Keratinocyte (primary cell): ENCODE measurements around the gene DHPS. TPM values are rescaled to one million over a fixed set of nuclear protein-coding genes. Genes with fewer than 3 reads are reported as not detected.

Experiments used
- DNase-seq: peaks from one replicate; pipeline ENCODE4 v3.0.0-alpha.2; 2011; ENCODE audit warnings: low read depth, missing footprints, low spot score
- FAIRE-seq: peaks from 2 replicates; lab custom pipeline; 2011; peaks lifted over from hg19 to GRCh38; lab: Jason Lieb, UNC
- H2AFZ ChIP-seq: 2 replicates; pipeline ENCODE4 v1.6.0; 2012; ENCODE audit warnings: low read length, control low read depth, inconsistent platforms; ENCODE audit not compliant: control insufficient read depth
- H3K27ac ChIP-seq: 2 replicates; pipeline ENCODE4 v1.5.1; 2011; ENCODE audit warnings: low read length; ENCODE audit not compliant: control insufficient read depth, insufficient read depth
- H3K27me3 ChIP-seq: 3 replicates; pipeline ENCODE4 v1.6.0; 2011; ENCODE audit warnings: low read length; ENCODE audit not compliant: control insufficient read depth, insufficient read depth; ENCODE audit errors: extremely low read depth
- H3K36me3 ChIP-seq, 2 experiments: 2 replicates in 1 of 2; 3 replicates in 1 of 2; pipeline ENCODE4 v1.5.1; 2011; ENCODE audit warnings: low read length in 2 of 2, mild to moderate bottlenecking in 1 of 2; ENCODE audit not compliant: control insufficient read depth in 2 of 2, insufficient read depth in 2 of 2; ENCODE audit errors: extremely low read depth in 1 of 2
- H3K4me1 ChIP-seq: 3 replicates; pipeline ENCODE4 v1.5.1; 2011; ENCODE audit warnings: low read length; ENCODE audit not compliant: control insufficient read depth, insufficient read depth; ENCODE audit errors: extremely low read depth
- H3K4me2 ChIP-seq: 3 replicates; pipeline ENCODE4 v1.6.0; 2011; ENCODE audit warnings: low read depth, low read length; ENCODE audit not compliant: control insufficient read depth, insufficient read depth; ENCODE audit errors: extremely low read depth
- H3K4me3 ChIP-seq, 3 experiments: fragments of 200-600 bp in 1 of 3; sonication (generic) in 1 of 3; 2 replicates in 2 of 3; 3 replicates in 1 of 3; pipeline ENCODE4 v1.5.1; 2011 to 2016; ENCODE audit warnings: low read length in 3 of 3, mild to moderate bottlenecking in 3 of 3, control low read depth in 2 of 3, inconsistent platforms in 1 of 3, low read depth in 1 of 3, mixed read lengths in 1 of 3, mixed run types in 1 of 3, moderate library complexity in 1 of 3; ENCODE audit not compliant: control insufficient read depth in 2 of 3, insufficient read depth in 2 of 3; ENCODE audit errors: extremely low read depth in 1 of 3
- H3K79me2 ChIP-seq: 2 replicates; pipeline ENCODE4 v1.6.0; 2012; ENCODE audit warnings: low read length; ENCODE audit not compliant: control insufficient read depth, insufficient read depth
- H3K9ac ChIP-seq: 3 replicates; pipeline ENCODE4 v1.6.0; 2011; ENCODE audit warnings: low read length; ENCODE audit not compliant: control insufficient read depth, insufficient read depth; ENCODE audit errors: extremely low read depth
- H3K9me1 ChIP-seq: 3 replicates; pipeline ENCODE4 v1.6.0; 2011; ENCODE audit warnings: low read length; ENCODE audit not compliant: control insufficient read depth, insufficient read depth; ENCODE audit errors: extremely low read depth
- H3K9me3 ChIP-seq: 2 replicates; pipeline ENCODE4 v1.5.1; 2012; ENCODE audit warnings: low read depth, low read length; ENCODE audit not compliant: control insufficient read depth
- H4K20me1 ChIP-seq: 3 replicates; pipeline ENCODE4 v1.6.0; 2011; ENCODE audit warnings: low read length; ENCODE audit not compliant: control insufficient read depth, insufficient read depth; ENCODE audit errors: extremely low read depth
- CTCF ChIP-seq, 3 experiments: IDR thresholded peaks in 1 of 3; conservative IDR thresholded peaks in 1 of 3; optimal IDR thresholded peaks in 1 of 3; 2 replicates in 2 of 3; 3 replicates in 1 of 3; pipeline versions ENCODE3 to v1.5.1; 2011; ENCODE audit warnings: low read length in 3 of 3, mild to moderate bottlenecking in 3 of 3, moderate library complexity in 2 of 3, control low read depth in 1 of 3, inconsistent platforms in 1 of 3; ENCODE audit not compliant: insufficient read depth in 2 of 3; ENCODE audit errors: extremely low read depth in 1 of 3
- EZH2 ChIP-seq: IDR thresholded peaks from one replicate; pipeline ENCODE4 v1.6.1; 2012; ENCODE audit warnings: inconsistent platforms, mild to moderate bottlenecking, low read length, moderate library complexity
- dilution Hi-C: fragments of 300-500 bp; cut with MboI; formaldehyde crosslinking; loops from one replicate; pipeline ENCODE4 v1.7.0; 2020; ENCODE audit warnings: low sequenced_read_pairs; ENCODE audit not compliant: extremely low pct_ligation_motif_present
- polyA plus RNA-seq, 5 experiments: library from polyadenylated mRNA; depleted of rRNA in 3 of 5; stranded (reverse) in 3 of 5; stranded (forward) in 1 of 5; unstranded in 1 of 5; fragments of >200 nt; gene quantifications; 1 replicate in 1 of 5; 2 replicates in 3 of 5; 3 replicates in 1 of 5; pipeline versions ENCODE4 v1.2.1 to v1.2.3, GENCODE V29; 2011 to 2012; ENCODE audit warnings: missing spikeins in 2 of 5, low read depth in 1 of 5, low replicate concordance in 1 of 5

Gene DHPS
- polyA plus RNA-seq, 1 donor (not counting 4 experiments of a cell fraction or from before 2014, with no cell fraction given), result 36.5 TPM

GRCh38 chr19:12721656-12722565 is 40.2 kb upstream of the DHPS start:
- peaks cover 9% of the 10 kb centered on the region for H4K20me1 ChIP-seq
- DNase-seq (no peak), FAIRE-seq (no peak)
- TF ChIP-seq CTCF (optimal IDR thresholded peaks at IDR 0.05 in 1 of 3, IDR thresholded peaks at IDR 0.05 in 1 of 3, conservative IDR thresholded peaks at IDR 0.05 in 1 of 3; ENCODE audit: extremely low read depth in 1 of 3, insufficient read depth in 2 of 3, low read length in 3 of 3), result no peak
- H3K4me3 ChIP-seq, result peak overlapping the region; percentile 77 to 92 (median 90)
- peaks cover 63% of the 10 kb centered on the region for H3K79me2 ChIP-seq
- peak overlapping the region; percentile 93 for H3K27ac ChIP-seq
- H3K9me3 ChIP-seq, result no peaks in the 10 kb centered on the region
- peak overlapping the region; percentile 90 for H3K9ac ChIP-seq
- H3K36me3 ChIP-seq, result peaks cover 11 to 17% of the 10 kb centered on the region in 2 experiments
- peaks cover 23% of the 10 kb centered on the region for H3K4me1 ChIP-seq
- dilution Hi-C loops, result no loop called here
- H3K27me3 ChIP-seq, result no peaks in the 10 kb centered on the region
- peak overlapping the region; percentile 40 for H2AFZ ChIP-seq
- H3K9me1 ChIP-seq, result no peaks in the 10 kb centered on the region
- H3K4me2 ChIP-seq, result peak overlapping the region; percentile 97

GRCh38 chr19:12720851-12721655 is 39.4 kb upstream of the DHPS start:
- Histone ChIP-seq H3K36me3 (peaks cover 15 to 24% of the 10 kb centered on the region in 2 experiments), H3K4me3 (peak overlapping the region; percentile 77 to 92 (median 90)), H3K9ac (peak overlapping the region; percentile 90), H2AFZ (no peak overlapping the region), H3K27me3 (no peaks in the 10 kb centered on the region), H3K4me2 (peak overlapping the region; percentile 97), H3K27ac (peak overlapping the region; percentile 93), H3K79me2 (peaks cover 70% of the 10 kb centered on the region), H3K9me1 (no peaks in the 10 kb centered on the region), H3K4me1 (peaks cover 18% of the 10 kb centered on the region), H4K20me1 (peaks cover 13% of the 10 kb centered on the region), H3K9me3 (no peaks in the 10 kb centered on the region)
- dilution Hi-C loops, result no loop called here
- DNase-seq, result no peak
- no peak for TF ChIP-seq EZH2
- TF ChIP-seq CTCF (optimal IDR thresholded peaks at IDR 0.05 in 1 of 3, IDR thresholded peaks at IDR 0.05 in 1 of 3, conservative IDR thresholded peaks at IDR 0.05 in 1 of 3; ENCODE audit: extremely low read depth in 1 of 3, insufficient read depth in 2 of 3, low read length in 3 of 3), result no peak
- FAIRE-seq, result no peak
